HG03378 (cell line): ENCODE results near the gene STX1B.
A peak's percentile ranks its signal among the peaks of the same experiment; 100 is the strongest.
"Not testable (repeated sequence)": the region's sequence is repeated elsewhere in the genome, so short reads cannot be mapped to it uniquely, and the experiment has no call there.

Experiments used
- ATAC-seq: cut with Tn5 transposase; IDR thresholded peaks from one replicate; pipeline ENCODE4 v1.9.1; 2021; ENCODE audit warnings: mild to moderate bottlenecking, moderate library complexity; ENCODE audit not compliant: unreplicated experiment

The STX1B gene

GRCh38 chr16:30953511-30954124 lies 56.8 kb downstream of the STX1B start:
- ATAC-seq, result peak; percentile 25

GRCh38 chr16:30953111-30953510 lies 57.3 kb downstream of the STX1B start:
- ATAC-seq, result no peak

DNA sequence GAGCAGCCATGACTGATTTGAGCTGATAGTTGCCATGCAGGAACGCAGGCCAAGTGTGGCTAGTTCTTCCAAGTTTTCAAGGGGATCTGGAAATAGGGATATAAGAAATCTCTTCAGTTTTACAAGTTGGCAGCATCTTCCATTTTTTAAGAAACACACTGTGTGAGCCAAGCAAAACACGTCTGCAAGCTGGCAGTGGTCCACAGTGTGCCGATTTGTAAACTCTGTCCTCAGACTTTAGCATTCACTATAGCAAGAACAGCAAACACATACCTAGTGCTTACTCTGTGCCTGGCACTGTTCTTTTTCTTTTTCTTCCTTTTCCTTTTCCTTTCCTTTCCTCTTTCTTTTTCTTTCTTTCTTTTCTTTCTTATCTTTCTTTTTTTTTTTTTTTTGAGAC lies 58.7 kb downstream of the STX1B start:
- no peak for ATAC-seq

- no peak for ATAC-seq
Observed at GRCh38 chr16:30951193-30951592, 59.2 kb downstream of the STX1B start.

- no peak for ATAC-seq
Observed at GRCh38 chr16:30950516-30951065, 59.8 kb downstream of the STX1B start.

- ATAC-seq, result peak; percentile 58
Observed at GRCh38 chr16:30949650-30950515, 60.6 kb downstream of the STX1B start.

DNA sequence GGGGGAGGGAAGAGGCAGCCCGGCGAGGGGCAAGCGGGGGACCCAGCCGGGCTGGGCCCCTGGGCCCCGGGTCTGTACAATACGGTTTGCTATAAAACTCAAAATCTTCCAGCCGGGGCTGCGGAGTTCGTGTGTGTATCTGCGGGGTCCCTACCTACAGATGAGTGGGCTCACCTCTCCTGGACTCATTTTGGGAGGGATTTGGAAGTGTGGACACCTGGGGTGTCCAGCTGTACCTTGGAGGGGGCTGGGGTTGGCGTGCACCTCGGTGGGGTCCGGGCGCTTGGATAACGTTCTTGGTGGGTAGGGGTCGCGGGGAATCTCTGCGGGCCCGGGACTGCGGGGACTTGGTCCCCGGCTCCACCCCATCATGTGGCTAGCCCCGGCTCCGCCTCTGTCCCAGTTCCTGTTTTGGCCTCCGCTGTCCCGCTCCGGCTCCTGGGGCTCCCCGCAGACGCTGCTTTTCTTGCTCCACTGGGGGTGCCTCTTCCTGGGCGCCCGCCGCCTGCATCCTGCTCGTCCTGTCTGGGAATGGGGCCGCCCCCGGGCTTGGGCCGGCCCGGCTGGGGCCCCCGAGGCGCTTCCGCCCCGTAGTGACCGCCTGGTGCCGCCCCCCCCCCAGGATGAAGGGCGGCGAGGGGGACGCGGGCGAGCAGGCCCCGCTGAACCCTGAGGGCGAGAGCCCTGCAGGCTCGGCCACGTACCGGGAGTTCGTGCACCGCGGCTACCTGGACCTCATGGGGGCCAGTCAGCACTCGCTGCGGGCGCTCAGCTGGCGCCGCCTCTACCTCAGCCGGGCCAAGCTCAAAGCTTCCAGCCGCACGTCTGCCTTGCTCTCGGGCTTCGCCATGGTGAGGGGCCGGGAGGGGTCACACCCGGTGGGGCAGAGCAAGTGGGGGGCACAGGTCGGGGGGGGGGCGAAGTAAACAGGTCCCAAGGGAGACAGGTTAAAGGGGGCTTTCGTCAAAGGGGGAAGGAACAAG lies 61.5 kb downstream of the STX1B start, which contains the start of gene ORAI3:
TSS of gene ORAI3 (plus strand) at position 402 of the 983 bp plus-strand sequence. CDS start at position 624, 222 bp downstream.
- ATAC-seq, result no peak

- no peak for ATAC-seq
Observed at GRCh38 chr16:30947859-30948666, 62.4 kb downstream of the STX1B start.

- ATAC-seq, result no peak
Observed at GRCh38 chr16:30947541-30947858, 62.9 kb downstream of the STX1B start.

DNA sequence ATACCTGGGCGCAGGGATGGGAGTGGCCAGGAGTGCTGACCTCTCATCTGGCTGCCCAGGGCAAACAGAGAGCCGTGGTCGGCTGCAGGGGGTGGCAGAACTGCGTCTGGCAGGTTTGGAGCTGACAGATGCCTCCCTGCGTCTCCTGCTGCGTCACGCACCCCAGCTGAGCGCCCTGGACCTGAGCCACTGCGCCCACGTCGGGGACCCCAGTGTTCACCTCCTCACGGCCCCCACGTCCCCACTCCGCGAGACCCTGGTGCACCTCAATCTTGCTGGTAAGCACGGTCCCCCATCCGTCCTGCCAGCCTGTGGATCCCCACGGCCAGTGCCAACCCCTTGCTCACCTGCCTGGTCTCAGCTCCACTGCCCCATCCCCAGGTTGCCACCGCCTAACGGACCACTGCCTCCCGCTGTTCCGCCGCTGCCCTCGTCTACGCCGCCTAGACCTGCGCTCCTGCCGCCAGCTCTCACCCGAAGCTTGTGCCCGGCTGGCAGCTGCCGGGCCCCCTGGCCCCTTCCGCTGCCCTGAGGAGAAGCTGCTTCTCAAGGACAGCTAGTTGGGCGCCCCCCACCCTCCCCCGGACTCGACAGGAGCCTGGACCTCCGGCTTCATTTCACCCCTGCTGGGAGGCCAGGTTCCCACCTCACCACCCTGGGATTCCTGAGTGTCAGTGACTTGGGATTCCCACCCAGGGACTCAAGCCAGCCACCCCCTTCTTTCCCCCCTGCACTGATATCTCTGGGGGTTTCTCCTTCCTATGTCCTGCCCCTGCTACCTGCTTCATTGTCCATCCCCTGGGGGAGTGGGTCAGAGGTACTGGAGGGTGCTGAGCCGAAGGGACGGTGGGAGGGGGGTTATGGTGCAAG lies 63.5 kb downstream of the STX1B start:
- no peak for ATAC-seq

GRCh38 chr16:30944352-30944751 lies 66.1 kb downstream of the STX1B start:
- no peak for ATAC-seq

DNA sequence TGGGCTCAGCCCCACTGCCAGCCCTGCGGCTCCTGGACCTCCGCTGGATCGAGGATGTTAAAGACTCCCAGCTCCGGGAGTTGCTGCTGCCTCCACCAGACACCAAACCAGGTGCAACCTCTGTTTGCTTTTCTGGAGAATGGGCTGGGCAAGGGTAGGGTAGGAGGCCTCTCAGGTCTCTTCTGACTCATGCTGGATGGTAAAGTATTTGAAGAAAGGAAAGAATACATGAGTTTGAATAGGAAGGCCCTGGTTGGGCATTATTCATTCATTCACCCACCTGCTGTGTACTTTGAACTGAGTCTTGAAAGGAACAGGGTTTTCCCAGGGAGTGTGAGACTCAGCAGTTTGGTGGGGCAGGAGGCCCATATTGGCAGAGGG lies 68.0 kb downstream of the STX1B start:
- ATAC-seq, result no peak

DNA sequence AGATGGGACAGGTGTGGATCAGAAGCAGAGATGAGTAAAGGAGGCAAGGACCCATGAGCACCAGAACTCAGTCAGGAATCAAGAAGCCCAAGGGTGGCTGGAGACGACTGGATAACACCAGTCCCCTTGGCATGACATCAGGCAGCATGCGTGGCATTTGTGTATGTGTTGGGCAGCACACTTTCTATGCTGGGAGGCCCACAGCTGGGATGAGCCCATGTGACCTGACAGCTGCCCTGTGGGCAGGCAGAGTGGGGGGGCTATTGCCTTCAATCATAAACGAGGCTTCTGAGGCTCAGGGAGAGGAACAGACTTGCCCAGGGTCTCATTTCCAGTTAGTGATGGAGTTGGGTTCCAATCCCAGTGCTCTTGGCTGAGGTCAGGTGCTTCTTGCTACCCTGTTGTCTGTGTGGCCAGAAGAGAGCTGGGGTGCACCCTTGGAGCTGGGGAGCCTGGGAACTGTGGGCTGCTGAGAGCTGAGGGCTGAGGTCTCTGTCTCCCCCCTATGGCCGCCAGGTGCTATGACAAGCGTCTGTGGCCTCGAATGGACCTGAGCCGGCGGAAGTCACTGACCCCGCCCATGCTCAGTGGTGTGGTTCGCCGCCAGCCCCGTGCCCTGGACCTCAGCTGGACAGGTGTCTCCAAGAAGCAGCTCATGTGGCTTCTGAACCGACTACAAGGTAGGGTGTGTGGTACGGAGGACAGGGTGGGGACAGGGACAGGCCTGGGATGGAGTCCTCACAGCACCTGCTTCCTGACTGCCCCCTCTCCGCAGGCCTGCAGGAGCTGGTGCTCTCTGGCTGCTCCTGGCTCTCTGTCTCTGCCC lies 68.6 kb downstream of the STX1B start:
- ATAC-seq, result peak; percentile 71

GRCh38 chr16:30939571-30939970 lies 70.9 kb downstream of the STX1B start:
- ATAC-seq, result not testable (repeated sequence)
